ENCODE results near the gene CFAP53.

- TF ChIP-seq, protein P1, sequence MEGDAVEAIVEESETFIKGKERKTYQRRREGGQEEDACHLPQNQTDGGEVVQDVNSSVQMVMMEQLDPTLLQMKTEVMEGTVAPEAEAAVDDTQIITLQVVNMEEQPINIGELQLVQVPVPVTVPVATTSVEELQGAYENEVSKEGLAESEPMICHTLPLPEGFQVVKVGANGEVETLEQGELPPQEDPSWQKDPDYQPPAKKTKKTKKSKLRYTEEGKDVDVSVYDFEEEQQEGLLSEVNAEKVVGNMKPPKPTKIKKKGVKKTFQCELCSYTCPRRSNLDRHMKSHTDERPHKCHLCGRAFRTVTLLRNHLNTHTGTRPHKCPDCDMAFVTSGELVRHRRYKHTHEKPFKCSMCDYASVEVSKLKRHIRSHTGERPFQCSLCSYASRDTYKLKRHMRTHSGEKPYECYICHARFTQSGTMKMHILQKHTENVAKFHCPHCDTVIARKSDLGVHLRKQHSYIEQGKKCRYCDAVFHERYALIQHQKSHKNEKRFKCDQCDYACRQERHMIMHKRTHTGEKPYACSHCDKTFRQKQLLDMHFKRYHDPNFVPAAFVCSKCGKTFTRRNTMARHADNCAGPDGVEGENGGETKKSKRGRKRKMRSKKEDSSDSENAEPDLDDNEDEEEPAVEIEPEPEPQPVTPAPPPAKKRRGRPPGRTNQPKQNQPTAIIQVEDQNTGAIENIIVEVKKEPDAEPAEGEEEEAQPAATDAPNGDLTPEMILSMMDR (IDR thresholded peaks at IDR 0.05; ENCODE audit: low read depth, low read length) = no peak
- no peak for TF ChIP-seq EZH2phosphoT487 (IDR thresholded peaks at IDR 0.05; ENCODE audit: low read depth)
Observed at GRCh38 chr18:50207722-50208121, 58.6 kb downstream of the CFAP53 start.

Data from OCI-LY3 (cell line).